Right lobe of liver (tissue), 6 donors: ENCODE results near the gene C3orf22. TPM values are rescaled to one million over a fixed set of nuclear protein-coding genes. Genes with fewer than 3 reads are reported as not detected.
A peak's percentile ranks its signal among the peaks of the same experiment; 100 is the strongest.

Experiments used
- ATAC-seq, 4 donors: fragments of 200-7000 bp; cut with Tn5 transposase; one replicate each; pipeline ENCODE4 v1.9.1; 2020; ENCODE audit warnings: mild to moderate bottlenecking in 4 of 4, moderate library complexity in 4 of 4
- DNase-seq, 3 donors: peaks; one replicate each; pipeline ENCODE4 v3.0.0-alpha.2; 2020
- H3K27ac ChIP-seq, 3 donors: fragments of 200-600 bp; one replicate each; pipeline ENCODE4 v1.8.0; 2022
- H3K27me3 ChIP-seq, 2 donors: fragments of 200-600 bp; one replicate each; pipeline ENCODE4 v1.8.0; 2022
- H3K36me3 ChIP-seq, 4 donors: fragments of 200-600 bp; sonication (generic) in 1 of 4; one replicate each; pipeline versions ENCODE4 v1.5.1 to v1.8.0; 2017 to 2022; ENCODE audit warnings: control low read depth in 1 of 4
- H3K4me1 ChIP-seq, 4 donors: fragments of 200-600 bp; sonication (generic) in 1 of 4; one replicate each; pipeline versions ENCODE4 v1.5.1 to v1.8.0; 2017 to 2022; ENCODE audit warnings: control low read depth in 1 of 4
- H3K4me3 ChIP-seq, 3 donors: fragments of 200-600 bp; one replicate each; pipeline ENCODE4 v1.8.0; 2022
- H3K9me3 ChIP-seq, 4 donors: fragments of 200-600 bp; sonication (generic) in 1 of 4; one replicate each; pipeline versions ENCODE4 v1.5.1 to v1.8.0; 2017 to 2022; ENCODE audit warnings: control low read depth in 1 of 4
- POLR2A ChIP-seq: fragments of 450-650 bp; IDR thresholded peaks from one replicate; pipeline ENCODE4 v1.6.1; 2017; ENCODE audit warnings: antibody characterized with exemption, mild to moderate bottlenecking
- WGBS: methylation state at CpG from one replicate; pipeline ENCODE4 v1.1.6; 2018; ENCODE audit warnings: low coverage, low lambda C conversion rate; ENCODE audit not compliant: insufficient coverage; ENCODE audit errors: missing lambda C conversion rate; 5-methylcytosine and 5-hydroxymethylcytosine counted together
- intact Hi-C, 2 donors: fragments of 100-400 bp; cut with DNase I; formaldehyde crosslinking; loops; one replicate each; pipeline versions ENCODE4 v1.11.2 to v1.14.1; 2022
- total RNA-seq, 6 experiments: library from RNA; depleted of rRNA in 2 of 6; stranded (reverse); fragments of >200 nt in 2 of 6; fragmentation: NEBNext Ultra II Directional in 3 of 6; extraction: Animal tissue kit (Norgen Biotek cat#: 25700) in 3 of 6; gene quantifications; one replicate each; pipeline versions ENCODE4 v1.1.0 to v1.2.4, GENCODE V29; 2016 to 2023
- TF ChIP-seq, protein P1 (sequence below), 4 donors: fragments of 200-600 bp in 3 of 4; fragments of 450-650 bp in 1 of 4; IDR thresholded peaks; one replicate each; pipeline versions ENCODE4 v1.5.1 to v1.8.0; 2016 to 2022; ENCODE audit warnings: antibody characterized with exemption in 4 of 4, mild to moderate bottlenecking in 2 of 4
- donor health status: DM: no; HTN: yes; CAD: no.
- donor health status: DM: no; HTN: no; CAD: no.
- donor health status: DM: no; HTN: no; CAD: no.
- donor health status: DM: no; HTN: yes; CAD: no.
- donor health status: DM: no; HTN: yes; CAD: no.

Gene C3orf22
- total RNA-seq, 6 experiments from 2014 or later: not detected

DNA sequence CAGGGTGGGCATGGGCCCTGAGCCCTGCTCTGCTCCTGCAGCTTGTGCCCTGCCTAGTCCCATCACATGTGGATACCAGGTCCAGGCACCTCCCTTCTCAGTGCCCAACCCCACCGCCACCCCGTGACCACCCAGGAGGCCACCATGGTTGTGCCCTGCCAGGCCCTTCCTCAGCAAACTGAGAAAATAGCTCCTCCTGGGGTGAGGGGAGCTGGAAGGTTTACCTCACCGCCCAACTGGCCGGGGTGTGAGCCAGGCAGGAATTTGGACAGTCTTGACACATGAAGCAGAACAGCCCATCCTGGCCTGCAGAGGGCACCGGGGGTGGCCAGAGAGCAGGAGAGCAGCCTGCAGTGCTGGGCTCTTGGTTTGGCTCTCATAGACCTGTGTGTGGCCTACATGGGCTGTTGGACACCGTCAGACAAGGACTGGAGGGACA lies 11.4 kb upstream of the C3orf22 start:
- DNase-seq (peak in 1 of 3 donors; percentile 39), ATAC-seq (peak; percentile 14 to 31 (median 22))
- WGBS: 60% methylated on average over 3 of the region's 6 CpGs

DNA sequence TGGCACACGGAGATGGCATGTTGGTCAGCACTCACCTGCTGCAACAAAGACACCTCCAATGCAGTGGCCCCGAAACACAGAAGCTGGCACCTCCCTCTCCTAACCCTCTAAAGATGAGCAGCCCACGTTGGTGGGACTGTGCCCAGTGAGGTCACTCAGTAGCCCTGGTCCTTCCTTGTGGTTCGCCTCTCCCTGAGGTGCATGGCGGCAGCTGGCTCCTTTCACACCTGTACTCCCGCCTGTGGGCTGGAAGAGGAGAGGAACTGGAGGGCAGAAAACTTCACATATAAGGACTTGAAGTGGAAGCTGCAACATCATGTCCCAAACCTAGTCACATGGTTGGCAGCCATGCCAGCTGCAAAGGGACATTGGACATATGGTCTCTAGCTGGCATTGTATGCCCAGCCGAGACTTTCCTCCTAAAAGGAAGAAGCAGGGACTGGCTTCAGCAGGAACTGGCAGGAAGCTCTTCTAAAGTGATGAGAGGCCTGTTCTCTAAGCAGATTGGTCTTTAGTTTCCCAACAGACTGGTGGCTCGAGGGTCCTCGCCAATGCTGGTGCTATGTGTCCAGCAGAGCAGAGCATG lies 10.8 kb upstream of the C3orf22 start:
- no CpG with 5 or more reads among the region's 9 CpGs for WGBS
- H3K9me3 ChIP-seq: no peaks in the 10 kb centered on the region
- no peaks in the 10 kb centered on the region for H3K36me3 ChIP-seq
- no peak for TF ChIP-seq POLR2A
- TF ChIP-seq, protein P1, sequence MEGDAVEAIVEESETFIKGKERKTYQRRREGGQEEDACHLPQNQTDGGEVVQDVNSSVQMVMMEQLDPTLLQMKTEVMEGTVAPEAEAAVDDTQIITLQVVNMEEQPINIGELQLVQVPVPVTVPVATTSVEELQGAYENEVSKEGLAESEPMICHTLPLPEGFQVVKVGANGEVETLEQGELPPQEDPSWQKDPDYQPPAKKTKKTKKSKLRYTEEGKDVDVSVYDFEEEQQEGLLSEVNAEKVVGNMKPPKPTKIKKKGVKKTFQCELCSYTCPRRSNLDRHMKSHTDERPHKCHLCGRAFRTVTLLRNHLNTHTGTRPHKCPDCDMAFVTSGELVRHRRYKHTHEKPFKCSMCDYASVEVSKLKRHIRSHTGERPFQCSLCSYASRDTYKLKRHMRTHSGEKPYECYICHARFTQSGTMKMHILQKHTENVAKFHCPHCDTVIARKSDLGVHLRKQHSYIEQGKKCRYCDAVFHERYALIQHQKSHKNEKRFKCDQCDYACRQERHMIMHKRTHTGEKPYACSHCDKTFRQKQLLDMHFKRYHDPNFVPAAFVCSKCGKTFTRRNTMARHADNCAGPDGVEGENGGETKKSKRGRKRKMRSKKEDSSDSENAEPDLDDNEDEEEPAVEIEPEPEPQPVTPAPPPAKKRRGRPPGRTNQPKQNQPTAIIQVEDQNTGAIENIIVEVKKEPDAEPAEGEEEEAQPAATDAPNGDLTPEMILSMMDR (IDR thresholded peaks at IDR 0.05): no peak
- intact Hi-C loops: no loop called here
- H3K4me1 ChIP-seq: no peaks in the 10 kb centered on the region
- H3K4me3 ChIP-seq: no peak overlapping the region
- H3K27me3 ChIP-seq: no peaks in the 10 kb centered on the region
- no peak for DNase-seq
- no peak overlapping the region for H3K27ac ChIP-seq
- ATAC-seq: no peak

More for the DNA sequence above, 11.4 kb upstream of the C3orf22 start:
- intact Hi-C loops: no loop called here
- Histone ChIP-seq H3K36me3 (no peaks in the 10 kb centered on the region), H3K9me3 (no peaks in the 10 kb centered on the region), H3K4me3 (no peak overlapping the region), H3K27ac (no peak overlapping the region), H3K27me3 (no peaks in the 10 kb centered on the region), H3K4me1 (no peaks in the 10 kb centered on the region)
- TF ChIP-seq, protein P1 (IDR thresholded peaks at IDR 0.05): no peak
- TF ChIP-seq POLR2A: no peak

DNA sequence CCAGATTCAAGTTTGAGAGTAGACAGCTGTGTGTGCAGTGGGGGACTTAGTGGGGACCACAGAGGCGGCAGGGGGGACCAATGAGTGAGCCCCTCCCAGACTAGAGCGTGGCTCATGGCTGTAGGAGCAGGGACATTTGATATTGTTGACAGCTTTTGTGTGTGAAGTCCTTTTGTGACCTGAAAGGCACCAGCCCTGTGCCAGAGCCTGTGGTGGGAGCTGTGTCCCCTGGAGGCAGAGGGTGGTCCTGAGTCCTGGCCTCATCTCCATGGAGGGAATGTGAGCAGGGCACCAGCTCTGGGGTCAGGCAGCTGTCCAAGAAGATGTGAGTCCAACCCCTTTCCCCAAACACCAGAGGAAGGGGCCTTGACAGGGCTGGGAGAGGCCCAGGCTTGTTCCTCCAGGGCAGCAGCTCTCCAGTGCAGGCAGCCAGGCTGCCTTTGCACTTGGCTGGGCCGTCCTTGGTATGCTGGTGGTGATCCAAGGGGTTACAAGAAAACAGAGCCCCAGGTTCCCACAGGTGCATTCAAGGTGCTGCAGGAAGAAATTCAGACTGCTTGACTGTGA lies 10.1 kb upstream of the C3orf22 start:
- H3K36me3 ChIP-seq: no peaks in the 10 kb centered on the region
- H3K27ac ChIP-seq: no peak overlapping the region
- ATAC-seq: no peak
- DNase-seq: no peak
- H3K4me1 ChIP-seq: no peaks in the 10 kb centered on the region
- no peak overlapping the region for H3K4me3 ChIP-seq
- no peaks in the 10 kb centered on the region for H3K27me3 ChIP-seq
- intact Hi-C loops: no loop called here
- 60% methylated on average over 1 of the region's 3 CpGs for WGBS
- no peaks in the 10 kb centered on the region for H3K9me3 ChIP-seq
- no peak for TF ChIP-seq POLR2A
- TF ChIP-seq, protein P1 (IDR thresholded peaks at IDR 0.05): no peak

DNA sequence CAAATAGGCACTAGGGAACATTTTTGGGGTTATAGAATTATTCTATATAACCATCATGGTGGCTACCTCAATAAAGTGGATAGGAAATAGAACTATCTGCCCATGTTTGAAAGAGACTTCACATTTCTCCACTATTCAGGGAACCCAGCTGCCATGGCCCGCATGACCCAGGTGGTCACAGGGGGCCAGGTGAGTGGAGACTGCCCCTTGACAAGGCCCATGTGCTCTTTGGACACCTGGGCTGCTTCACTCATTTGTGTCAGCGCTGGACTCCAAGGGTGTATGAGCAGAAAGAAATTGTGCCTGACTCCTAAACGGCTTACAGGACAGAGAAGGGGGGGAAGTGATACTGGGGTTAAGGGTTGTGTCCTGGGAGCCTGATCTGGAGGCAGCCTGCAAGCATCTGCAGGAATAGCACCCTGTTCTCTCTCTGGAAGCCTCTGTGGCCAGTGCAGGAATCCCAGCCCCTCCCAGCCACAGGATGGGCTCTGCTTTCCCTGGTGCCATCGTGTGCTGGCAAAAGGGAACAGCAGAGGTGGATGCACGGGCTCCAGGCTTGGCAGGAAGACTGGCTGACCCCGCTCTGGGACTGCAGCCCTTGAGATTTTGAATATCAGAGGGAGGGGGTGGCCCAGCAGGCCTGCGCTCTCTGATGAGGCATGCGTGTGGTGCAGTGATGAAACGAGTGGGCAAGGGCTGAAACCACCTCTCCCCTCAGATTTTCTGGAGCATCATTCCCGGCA lies 9.1 kb upstream of the C3orf22 start:
- no peaks in the 10 kb centered on the region for H3K4me1 ChIP-seq
- intact Hi-C loops: no loop called here
- DNase-seq (peak in 1 of 3 donors; percentile 56), ATAC-seq (peak; percentile 79 to 92 (median 86))
- no peaks in the 10 kb centered on the region for H3K9me3 ChIP-seq
- no peaks in the 10 kb centered on the region for H3K36me3 ChIP-seq
- no peak overlapping the region for H3K4me3 ChIP-seq
- TF ChIP-seq POLR2A: no peak
- TF ChIP-seq, protein P1 (IDR thresholded peaks at IDR 0.05): peak; percentile 20 to 45 (median 36)
- H3K27me3 ChIP-seq: no peaks in the 10 kb centered on the region
- WGBS: 23% methylated on average over 4 of the region's 10 CpGs
- no peak overlapping the region for H3K27ac ChIP-seq
